Prostate gland (tissue), 2 donors: Measurements from ENCODE around the gene SPC24.

Source experiments
- POLR2A ChIP-seq: fragments of 450-650 bp; IDR thresholded peaks from one replicate; pipeline ENCODE4 v1.6.1; 2016; ENCODE audit warnings: antibody characterized with exemption, mild to moderate bottlenecking
- TF ChIP-seq, protein P1 (sequence below), 4 experiments: fragments of 200-600 bp in 2 of 4; fragments of 450-650 bp in 2 of 4; sonication (generic) in 2 of 4; IDR thresholded peaks; 1 replicate in 3 of 4; 2 replicates in 1 of 4; pipeline ENCODE4 v1.5.1; 2016 to 2019; ENCODE audit warnings: antibody characterized with exemption in 4 of 4, mild to moderate bottlenecking in 2 of 4, moderate library complexity in 2 of 4

DNA sequence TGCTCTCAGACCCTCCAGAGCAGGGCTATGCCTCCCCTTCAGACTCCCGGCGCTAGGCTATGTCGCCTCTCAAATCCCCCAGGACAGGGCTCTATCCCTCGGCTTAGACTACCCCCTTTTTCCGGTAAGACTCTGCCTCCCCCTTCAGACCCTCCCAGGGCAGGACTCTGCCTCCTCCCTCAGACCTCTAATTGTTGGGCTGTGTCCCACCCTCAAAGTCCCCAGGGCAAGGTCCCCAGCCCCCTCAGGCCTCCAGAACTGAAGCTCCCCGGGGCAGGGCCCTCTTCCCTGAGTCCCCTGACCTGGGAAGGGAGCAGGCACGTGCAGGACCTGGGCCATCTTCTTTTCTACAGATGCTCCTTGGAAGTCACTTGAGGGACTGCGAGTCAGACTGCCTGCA lies 38.6 kb upstream of the SPC24 start:
- TF ChIP-seq POLR2A, result no peak
- TF ChIP-seq, protein P1, sequence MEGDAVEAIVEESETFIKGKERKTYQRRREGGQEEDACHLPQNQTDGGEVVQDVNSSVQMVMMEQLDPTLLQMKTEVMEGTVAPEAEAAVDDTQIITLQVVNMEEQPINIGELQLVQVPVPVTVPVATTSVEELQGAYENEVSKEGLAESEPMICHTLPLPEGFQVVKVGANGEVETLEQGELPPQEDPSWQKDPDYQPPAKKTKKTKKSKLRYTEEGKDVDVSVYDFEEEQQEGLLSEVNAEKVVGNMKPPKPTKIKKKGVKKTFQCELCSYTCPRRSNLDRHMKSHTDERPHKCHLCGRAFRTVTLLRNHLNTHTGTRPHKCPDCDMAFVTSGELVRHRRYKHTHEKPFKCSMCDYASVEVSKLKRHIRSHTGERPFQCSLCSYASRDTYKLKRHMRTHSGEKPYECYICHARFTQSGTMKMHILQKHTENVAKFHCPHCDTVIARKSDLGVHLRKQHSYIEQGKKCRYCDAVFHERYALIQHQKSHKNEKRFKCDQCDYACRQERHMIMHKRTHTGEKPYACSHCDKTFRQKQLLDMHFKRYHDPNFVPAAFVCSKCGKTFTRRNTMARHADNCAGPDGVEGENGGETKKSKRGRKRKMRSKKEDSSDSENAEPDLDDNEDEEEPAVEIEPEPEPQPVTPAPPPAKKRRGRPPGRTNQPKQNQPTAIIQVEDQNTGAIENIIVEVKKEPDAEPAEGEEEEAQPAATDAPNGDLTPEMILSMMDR (IDR thresholded peaks at IDR 0.05), result no peak
